IMR-90 (cell line): ENCODE measurements around the gene ASF1B. TPM values are rescaled to one million over a fixed set of nuclear protein-coding genes. Genes with fewer than 3 reads are reported as not detected.

ENCODE experiments used
- ATAC-seq: fragments of 200-7000 bp; cut with Tn5 transposase; 2 replicates; pipeline ENCODE4 v1.9.1; 2020; ENCODE audit warnings: low read depth, mild to moderate bottlenecking, moderate library complexity
- BruUV-seq: library from RNA; stranded (reverse); fragments of 400-500 nt; replicated peaks from 2 replicates; lab custom pipeline; 2021; lab: Mats Ljungman, UMichigan
- CTCF ChIA-PET: fragments of 300-600 bp; formaldehyde crosslinking; extraction: SDS; loops from one replicate; lab custom pipeline; 2021; ENCODE audit warnings: antibody characterized with exemption; lab: Yijun Ruan, JAX
- POLR2A ChIA-PET: fragments of 300-600 bp; sonication (Branson Sonifier 250); formaldehyde crosslinking; loops from one replicate; lab custom pipeline; 2022; ENCODE audit warnings: antibody characterized with exemption; ENCODE audit not compliant: unreplicated experiment; lab: Charles Lee
- DNase-seq: peaks from one replicate; pipeline ENCODE4 v3.0.0; 2013
- H2AFZ ChIP-seq: replicated peaks from 2 replicates; pipeline ENCODE3; 2013; ENCODE audit warnings: low read length, mild to moderate bottlenecking; ENCODE audit not compliant: poor library complexity
- H2AK5ac ChIP-seq: 2 replicates; pipeline ENCODE4 v1.6.1; 2013; ENCODE audit warnings: low read depth, low read length, inconsistent platforms
- H2AK9ac ChIP-seq: replicated peaks from 2 replicates; pipeline ENCODE3; 2013; ENCODE audit warnings: mild to moderate bottlenecking, low read depth, low read length, moderate library complexity; ENCODE audit not compliant: poor library complexity
- H2BK120ac ChIP-seq: 2 replicates; pipeline ENCODE4 v1.6.1; 2013; ENCODE audit warnings: low read depth, low read length, inconsistent platforms
- H2BK15ac ChIP-seq: 3 replicates; pipeline ENCODE4 v1.6.1; 2013; ENCODE audit warnings: low read depth, low read length, inconsistent platforms
- H2BK20ac ChIP-seq: 2 replicates; pipeline ENCODE4 v1.6.1; 2013; ENCODE audit warnings: low read depth, mild to moderate bottlenecking, inconsistent platforms, low read length, moderate library complexity
- H2BK5ac ChIP-seq: 2 replicates; pipeline ENCODE4 v1.6.1; 2013; ENCODE audit warnings: mild to moderate bottlenecking, low read depth, low read length, inconsistent platforms; ENCODE audit not compliant: poor library complexity, severe bottlenecking
- H3K14ac ChIP-seq: replicated peaks from 2 replicates; pipeline ENCODE4 v1.6.1; 2013; ENCODE audit warnings: low read depth, low read length, inconsistent platforms
- H3K18ac ChIP-seq: 2 replicates; pipeline ENCODE4 v1.6.1; 2013; ENCODE audit warnings: low read depth, low read length, control low read depth
- H3K23ac ChIP-seq: 2 replicates; pipeline ENCODE4 v1.6.1; 2013; ENCODE audit warnings: low read depth, low read length, inconsistent platforms
- H3K27ac ChIP-seq: 2 replicates; pipeline ENCODE4 v1.5.1; 2013; ENCODE audit warnings: mild to moderate bottlenecking, control low read depth, low read length; ENCODE audit not compliant: insufficient read depth
- H3K27me3 ChIP-seq: 2 replicates; pipeline ENCODE4 v1.6.1; 2013; ENCODE audit warnings: low read length; ENCODE audit not compliant: control insufficient read depth, insufficient read depth
- H3K36me3 ChIP-seq: 2 replicates; pipeline ENCODE4 v1.6.1; 2013; ENCODE audit warnings: low read length, mixed read lengths; ENCODE audit not compliant: control insufficient read depth, insufficient read depth
- H3K4ac ChIP-seq: 2 replicates; pipeline ENCODE4 v1.6.1; 2013; ENCODE audit warnings: low read depth, low read length, inconsistent platforms
- H3K4me1 ChIP-seq: 2 replicates; pipeline ENCODE4 v1.6.1; 2013; ENCODE audit warnings: low read length, mixed read lengths; ENCODE audit not compliant: control insufficient read depth, insufficient read depth
- H3K4me2 ChIP-seq: 2 replicates; pipeline ENCODE4 v1.6.1; 2013; ENCODE audit warnings: low read depth, mild to moderate bottlenecking, control low read depth, low read length, moderate library complexity
- H3K4me3 ChIP-seq: 2 replicates; pipeline ENCODE4 v1.5.1; 2013; ENCODE audit warnings: low read depth, mild to moderate bottlenecking, control low read depth, low read length, moderate library complexity; ENCODE audit not compliant: insufficient read depth
- H3K56ac ChIP-seq: 2 replicates; pipeline ENCODE4 v1.6.1; 2013; ENCODE audit warnings: low read length, inconsistent platforms; ENCODE audit not compliant: insufficient read depth; ENCODE audit errors: extremely low read depth
- H3K79me1 ChIP-seq, 2 experiments: 2 replicates each; pipeline ENCODE4 v1.6.1; 2013; ENCODE audit warnings: low read length in 2 of 2, inconsistent platforms in 1 of 2, low read depth in 1 of 2
- H3K9ac ChIP-seq: 2 replicates; pipeline ENCODE4 v1.6.1; 2013; ENCODE audit warnings: low read depth, low read length, control low read depth
- H3K9me1 ChIP-seq: 2 replicates; pipeline ENCODE4 v1.6.1; 2013; ENCODE audit warnings: low read length, inconsistent platforms; ENCODE audit not compliant: insufficient read depth
- H3K9me3 ChIP-seq: 2 replicates; pipeline ENCODE4 v1.6.1; 2013; ENCODE audit warnings: low read length; ENCODE audit not compliant: control insufficient read depth, insufficient read depth
- H4K20me1 ChIP-seq: 2 replicates; pipeline ENCODE4 v1.6.1; 2013; ENCODE audit warnings: low read length, inconsistent platforms; ENCODE audit not compliant: insufficient read depth
- H4K5ac ChIP-seq: 2 replicates; pipeline ENCODE4 v1.6.1; 2013; ENCODE audit warnings: mild to moderate bottlenecking, low read depth, low read length, control low read depth
- H4K8ac ChIP-seq, 2 experiments: 2 replicates each; pipeline ENCODE4 v1.6.1; 2013; ENCODE audit warnings: low read depth in 2 of 2, low read length in 2 of 2, control low read depth in 1 of 2, inconsistent platforms in 1 of 2
- H4K91ac ChIP-seq: 2 replicates; pipeline ENCODE4 v1.6.1; 2013; ENCODE audit warnings: low read depth, low read length, inconsistent platforms; ENCODE audit not compliant: insufficient read depth
- CTCF ChIP-seq: conservative IDR thresholded peaks from 2 replicates; pipeline ENCODE4 v1.5.1; 2012; ENCODE audit warnings: mild to moderate bottlenecking, low read depth, low read length, improper control_type of control experiment
- FOS ChIP-seq: fragments of 150-350 bp; IDR thresholded peaks from 2 replicates; pipeline ENCODE4 v1.6.1; 2016; ENCODE audit warnings: low read depth, low read length
- MAFK ChIP-seq: IDR thresholded peaks from 2 replicates; pipeline ENCODE4 v1.6.1; 2012; ENCODE audit warnings: low read depth, low read length, improper control_type of control experiment
- MAZ ChIP-seq: IDR thresholded peaks from 2 replicates; pipeline ENCODE4 v1.6.1; 2012; ENCODE audit warnings: low read depth, mild to moderate bottlenecking, low read length, improper control_type of control experiment, moderate library complexity, borderline replicate concordance
- NFE2L2 ChIP-seq: fragments of 150-350 bp; IDR thresholded peaks from 2 replicates; pipeline ENCODE4 v1.6.1; 2016; ENCODE audit warnings: low read depth, mild to moderate bottlenecking, low read length
- RFX5 ChIP-seq: IDR thresholded peaks from 2 replicates; pipeline ENCODE4 v1.8.0; 2012; ENCODE audit warnings: low read depth, mild to moderate bottlenecking, low read length, moderate library complexity
- WGBS, 2 experiments: methylation state at CpG; one replicate each; pipeline versions ENCODE4 v1.1.5 to v1.1.7; 2013; ENCODE audit warnings: missing lambda C conversion rate in 2 of 2; ENCODE audit not compliant: insufficient read length in 1 of 2; ENCODE audit errors: extremely low coverage in 2 of 2; 5-methylcytosine and 5-hydroxymethylcytosine counted together
- dilution Hi-C: fragments of 300-500 bp; cut with HindIII; formaldehyde crosslinking; loops from one replicate; pipeline ENCODE4 v1.14.3; 2018; ENCODE audit warnings: low sequenced_read_pairs; ENCODE audit not compliant: unreplicated experiment
- in situ Hi-C: fragments of 300-500 bp; cut with MboI; formaldehyde crosslinking; loops from 3 replicates; pipeline ENCODE4 v1.14.3; 2019; ENCODE audit warnings: low sequenced_read_pairs, inconsistent platforms, mixed read lengths
- intact Hi-C: fragments of 100-400 bp; cut with micrococcal nuclease; formaldehyde crosslinking; loops from 2 replicates; pipeline ENCODE4 v1.10.0; 2022
- polyA plus RNA-seq, 3 experiments: library from polyadenylated mRNA; depleted of rRNA; stranded (reverse); fragments of >200 nt; gene quantifications; 2 replicates each; pipeline ENCODE4 v1.2.3, GENCODE V29; 2012; ENCODE audit warnings: low replicate concordance in 1 of 3
- total RNA-seq: library from RNA; depleted of rRNA; stranded (reverse); fragments of >200 nt; gene quantifications from 2 replicates; pipeline ENCODE4 v1.2.3, GENCODE V29; 2012
- TF ChIP-seq, protein P1 (sequence below): fragments of 150-350 bp; IDR thresholded peaks from 2 replicates; pipeline ENCODE4 v1.6.1; 2017; ENCODE audit warnings: mild to moderate bottlenecking, antibody characterized with exemption, low read length, low read depth

Gene ASF1B
- total and polyA plus RNA-seq, 2 of the 4 experiments (the other 2 are of a cell fraction), result 10.4 to 12.1 TPM

DNA sequence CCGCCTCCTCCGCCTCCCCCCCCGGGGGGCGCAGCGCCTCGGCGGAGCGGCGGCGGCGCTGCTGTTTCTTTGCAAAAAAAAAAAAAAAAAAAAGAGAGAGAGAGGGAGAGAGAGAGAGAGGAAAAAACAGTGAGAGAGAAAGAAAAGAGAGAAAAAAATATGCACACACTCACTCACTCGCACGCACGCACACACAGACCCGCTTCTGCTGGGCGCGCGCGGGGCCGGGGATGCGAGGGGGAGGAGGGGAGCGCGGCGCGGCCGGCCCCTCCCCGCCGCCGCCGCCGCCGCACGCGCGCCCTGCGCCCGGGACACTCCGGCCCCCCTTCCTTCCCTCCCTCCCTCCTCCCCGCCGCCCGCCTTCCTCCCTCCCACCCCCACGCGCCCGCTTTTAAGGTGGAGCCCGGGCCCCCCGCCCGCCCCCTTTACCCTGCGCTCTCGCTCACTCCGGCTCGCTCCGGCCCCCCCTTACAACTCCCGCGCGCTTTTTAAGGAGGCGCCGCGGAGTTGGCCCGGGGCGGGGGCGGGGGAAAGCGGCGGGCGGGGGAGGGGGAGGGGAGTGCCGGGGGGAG lies 45.8 kb downstream of the ASF1B start, which contains the start of gene SAMD1:
Gene SAMD1, minus strand, starts transcription at position 243 of the 572 bp plus-strand sequence.
- ATAC-seq (peak; percentile 70), DNase-seq (peak; percentile 83)
- H4K5ac ChIP-seq, result peak within 1 kb of the TSS; percentile 46; the same call in 1 of the 2 replicates
- CTCF ChIA-PET, result no interaction called here
- no peak within 1 kb of the TSS for H2BK20ac ChIP-seq
- peak within 1 kb of the TSS; percentile 65 for H2BK5ac ChIP-seq
- H3K27me3 ChIP-seq, result no peaks in the 10 kb centered on the region
- peak within 1 kb of the TSS; percentile 80 for H3K4me3 ChIP-seq
- H4K91ac ChIP-seq, result peak within 1 kb of the TSS; percentile 20; the same call in 1 of the 2 replicates
- intact Hi-C loops (loop anchor here (2.0 kb wide), 1 partner anchor 46 kb away; the partner anchor contains the start of gene ASF1B), in situ Hi-C loops (loop anchor here (25.0 kb wide), 1 partner anchor 328 kb away; the partner anchor contains the start of genes C19orf53 and MRI1), dilution Hi-C loops (no loop called here)
- peak within 1 kb of the TSS; percentile 40; the same call in 1 of the 2 replicates for H3K56ac ChIP-seq
- H3K9me1 ChIP-seq, result no peaks in the 10 kb centered on the region
- peak within 1 kb of the TSS; percentile 87 for H2AK9ac ChIP-seq
- peak within 1 kb of the TSS; percentile 55 for H3K23ac ChIP-seq
- H4K20me1 ChIP-seq, result peaks cover 7% of the 10 kb centered on the region
- H2AFZ ChIP-seq, result peak within 1 kb of the TSS; percentile 93
- H3K4me1 ChIP-seq, result no peaks in the 10 kb centered on the region
- BruUV-seq, result no TSS peak
- no peak within 1 kb of the TSS for H2BK120ac ChIP-seq
- no CpG with 5 or more reads among the region's 65 CpGs for WGBS, 2 experiments
- H3K36me3 ChIP-seq, result peaks cover 12% of the 10 kb centered on the region
- peak within 1 kb of the TSS; percentile 56; the same call in 1 of the 2 replicates for H3K18ac ChIP-seq
- H3K27ac ChIP-seq, result peak within 1 kb of the TSS; percentile 61
- peak within 1 kb of the TSS; percentile 53 for H3K4ac ChIP-seq
- H4K8ac ChIP-seq, result peak within 1 kb of the TSS in 1 of 2 experiments; percentile 62; a peak in 3 of 4 replicates
- H3K14ac ChIP-seq, result no peak within 1 kb of the TSS
- H2BK15ac ChIP-seq, result no peak within 1 kb of the TSS
- H3K79me1 ChIP-seq, result peaks cover 0 to 6% of the 10 kb centered on the region in 2 experiments; a peak in 2 of 4 replicates
- POLR2A ChIA-PET, result no interaction called here
- TF ChIP-seq, protein P1, sequence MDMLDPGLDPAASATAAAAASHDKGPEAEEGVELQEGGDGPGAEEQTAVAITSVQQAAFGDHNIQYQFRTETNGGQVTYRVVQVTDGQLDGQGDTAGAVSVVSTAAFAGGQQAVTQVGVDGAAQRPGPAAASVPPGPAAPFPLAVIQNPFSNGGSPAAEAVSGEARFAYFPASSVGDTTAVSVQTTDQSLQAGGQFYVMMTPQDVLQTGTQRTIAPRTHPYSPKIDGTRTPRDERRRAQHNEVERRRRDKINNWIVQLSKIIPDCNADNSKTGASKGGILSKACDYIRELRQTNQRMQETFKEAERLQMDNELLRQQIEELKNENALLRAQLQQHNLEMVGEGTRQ, result no peak
- TF ChIP-seq RFX5 (no peak), MAZ (peak; percentile 56; the same call in 1 of the 2 replicates), FOS (no peak), MAFK (no peak), CTCF (no peak), NFE2L2 (no peak)
- peak within 1 kb of the TSS; percentile 78 for H3K9ac ChIP-seq
- H2AK5ac ChIP-seq, result no peak within 1 kb of the TSS; the same call in 1 of the 2 replicates
- H3K4me2 ChIP-seq, result peak within 1 kb of the TSS; percentile 97
- H3K9me3 ChIP-seq, result peaks cover 8% of the 10 kb centered on the region
